NCI-H2029 (cell line): ENCODE measurements around the gene C6orf136.

Experiments used
- DNase-seq: peaks from one replicate; lab custom pipeline; 2025; lab: John Stamatoyannopoulos, UW

The C6orf136 gene

DNA sequence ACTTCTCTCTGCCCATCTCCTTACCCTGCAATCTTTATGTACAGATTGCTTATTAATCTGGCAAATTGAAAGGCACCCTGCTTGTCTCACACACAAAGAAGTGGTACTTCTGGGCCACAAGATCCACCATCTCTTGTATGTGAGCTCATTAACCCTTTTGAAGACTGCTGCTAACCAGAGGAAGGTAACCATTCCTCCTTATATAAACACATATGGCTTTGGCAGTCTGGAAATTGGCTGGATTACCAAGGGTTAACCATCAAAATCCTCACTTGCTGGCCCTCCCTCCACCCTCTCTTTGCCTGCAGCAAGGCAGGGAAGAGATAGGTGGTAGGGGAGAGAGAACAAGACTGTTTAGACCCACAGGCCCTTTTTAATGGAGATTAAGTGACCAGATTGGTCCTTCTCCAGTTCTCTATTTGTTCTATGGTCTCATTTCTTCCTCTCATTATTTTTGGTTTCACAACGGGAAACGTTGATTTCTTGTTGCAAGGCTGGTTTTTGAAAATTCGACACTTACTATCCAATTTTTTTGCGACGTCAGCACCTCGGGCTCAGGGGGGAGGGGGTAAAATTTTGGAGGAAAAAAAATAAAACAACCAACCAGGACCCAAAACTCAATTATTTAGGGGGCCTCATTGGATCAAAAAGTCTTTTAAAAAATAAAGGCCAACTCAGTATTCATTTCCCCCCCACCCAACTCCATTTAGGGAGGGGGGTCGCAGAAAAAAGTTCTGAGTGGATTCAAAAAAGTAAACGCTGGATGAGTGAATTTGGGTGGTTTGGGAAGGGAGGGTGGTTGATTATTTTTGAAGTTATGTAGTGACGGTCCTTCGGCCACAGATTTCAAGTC, 30.7 kb upstream of the C6orf136 start:
- peak; percentile 75 for DNase-seq

- DNase-seq: peak; percentile 99
These were observed 29.9 kb upstream of the C6orf136 start, which contains the start of gene PPP1R10 for GRCh38 chr6:30616811-30617564. Gene PPP1R10 (minus strand): TSS chr6:30617243. CDS start chr6:30609944, 7,299 bp downstream.

DNA sequence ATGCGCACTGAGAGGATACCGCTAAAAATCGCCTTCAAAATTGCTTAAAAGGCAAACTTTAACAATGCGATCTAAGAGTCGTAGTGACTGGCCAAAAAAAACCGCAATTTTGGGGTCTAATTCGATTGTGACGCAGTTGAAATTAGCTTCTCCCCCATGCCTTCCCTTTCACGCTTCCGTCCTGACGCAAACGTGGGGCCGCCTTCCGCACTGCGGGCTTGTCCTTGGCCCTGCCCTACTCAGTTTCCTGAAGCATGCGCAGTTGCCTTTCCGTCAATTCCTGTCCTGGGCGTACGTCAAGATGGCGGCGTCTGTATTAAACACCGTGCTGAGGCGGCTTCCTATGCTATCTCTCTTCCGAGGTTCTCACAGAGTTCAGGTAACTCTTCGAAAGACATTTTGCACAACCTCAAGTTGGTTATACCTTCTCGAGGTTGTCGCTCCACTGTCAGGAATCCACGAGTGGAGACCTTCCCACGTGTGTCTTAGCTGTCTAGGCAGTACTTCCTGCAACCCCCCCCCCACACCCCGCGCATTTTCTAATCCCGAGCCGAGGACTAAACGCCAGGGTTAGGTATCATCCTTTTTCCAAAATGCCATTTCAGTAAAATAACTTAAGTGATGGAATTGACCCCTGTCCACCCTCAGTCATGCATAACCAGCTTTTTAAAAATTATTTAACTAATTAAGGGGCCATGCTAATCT, 29.2 kb upstream of the C6orf136 start, which contains the start of gene MRPS18B:
Gene MRPS18B, plus strand, starts transcription at position 276 of the 705 bp plus-strand sequence. Its CDS starts 26 bp downstream, at position 302.
- DNase-seq: peak; percentile 95

DNA sequence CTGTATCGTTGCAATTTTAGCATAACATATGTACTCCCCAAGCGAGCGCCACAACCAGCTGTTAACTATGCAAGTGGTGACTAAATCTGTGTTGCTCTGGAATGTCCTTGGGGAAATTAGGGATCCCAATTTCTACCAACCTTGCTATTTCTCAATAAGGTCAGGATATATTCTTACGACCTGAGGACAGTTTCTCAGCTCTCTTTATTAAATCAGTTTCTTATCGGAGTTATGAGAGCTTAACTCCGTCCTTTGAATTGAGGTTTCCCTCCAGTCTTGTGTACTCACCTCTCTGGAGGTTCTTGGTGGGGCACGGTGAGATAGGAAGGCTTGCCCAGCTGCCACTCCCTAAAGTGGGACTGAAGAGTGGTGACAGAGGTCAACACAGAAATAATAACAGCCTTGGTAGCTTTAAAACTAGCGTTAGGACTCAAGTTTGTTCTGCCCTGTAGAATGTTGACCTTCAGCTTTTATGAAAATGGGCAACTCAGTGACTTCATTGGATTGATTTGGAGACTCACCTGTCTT, 28.6 kb upstream of the C6orf136 start:
- DNase-seq: no peak

- no peak for DNase-seq
These were observed 27.4 kb upstream of the C6orf136 start for GRCh38 chr6:30619561-30619960.

- no peak for DNase-seq
These were observed 21.4 kb upstream of the C6orf136 start for GRCh38 chr6:30625511-30625910.

DNA sequence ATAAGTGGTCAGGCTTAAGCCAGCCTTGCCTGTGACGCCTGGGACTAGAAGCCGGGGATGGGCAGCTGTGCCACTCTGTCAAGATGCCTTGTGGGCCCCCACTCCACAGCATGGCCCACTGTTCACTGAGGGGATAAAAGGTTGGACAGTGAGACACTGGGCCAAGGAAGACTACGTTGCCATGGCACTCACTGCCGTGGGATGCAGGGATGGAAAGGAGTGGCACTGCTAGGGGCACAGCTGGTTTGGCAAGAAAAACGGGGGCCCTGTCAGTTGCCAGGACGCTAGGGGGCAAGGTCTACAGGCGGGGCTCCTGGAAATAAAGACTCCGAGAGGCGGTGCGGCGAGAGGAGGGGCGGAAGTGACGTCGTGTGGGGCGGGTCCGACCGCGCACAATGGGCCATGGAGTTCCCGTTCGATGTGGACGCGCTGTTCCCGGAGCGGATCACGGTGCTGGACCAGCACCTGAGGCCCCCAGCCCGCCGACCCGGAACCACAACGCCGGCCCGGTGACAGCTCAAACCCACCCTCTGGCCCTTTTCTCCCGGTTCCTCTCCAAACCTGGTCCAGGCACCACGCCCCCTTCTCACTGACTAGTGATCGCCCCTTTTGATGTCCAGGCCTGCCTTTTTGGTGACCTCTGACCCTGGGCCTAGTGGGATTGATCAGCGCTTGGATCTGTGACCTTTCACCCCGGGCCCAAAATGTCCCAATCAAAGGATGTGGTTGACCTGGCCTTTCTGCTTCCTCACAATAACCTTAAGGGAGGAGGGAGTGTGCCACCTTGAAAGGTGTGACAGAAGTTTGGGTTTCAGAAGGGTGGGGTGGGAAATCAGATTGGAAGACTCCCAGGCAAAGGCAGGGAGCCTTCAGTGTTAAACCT, 20.2 kb upstream of the C6orf136 start, which contains the start of gene ATAT1:
Gene ATAT1, plus strand, starts transcription at position 391 of the 883 bp plus-strand sequence.
- DNase-seq: peak; percentile 76

- DNase-seq: no peak
These were observed 11.1 kb upstream of the C6orf136 start for GRCh38 chr6:30635834-30636233.

- DNase-seq: no peak
These were observed 6.5 kb upstream of the C6orf136 start for GRCh38 chr6:30640481-30640880.

DNA sequence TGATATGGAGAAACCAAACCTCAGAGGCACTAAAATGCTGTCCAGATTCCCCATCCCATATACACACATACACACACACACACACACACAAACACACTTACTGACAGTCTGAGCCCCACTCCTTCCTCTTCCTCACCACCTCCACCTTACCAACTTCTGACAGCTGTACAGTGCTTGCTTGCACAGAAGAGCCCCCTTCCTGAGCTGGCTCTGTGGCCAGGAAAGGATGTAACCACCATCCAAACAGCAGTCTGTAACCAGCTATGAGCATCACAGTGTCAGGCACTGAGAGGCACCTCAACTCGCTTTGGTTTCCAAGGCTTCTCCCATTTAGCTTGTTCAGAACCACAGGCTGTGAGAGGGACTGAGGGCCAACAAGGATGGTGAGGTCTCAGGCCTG, 5.9 kb upstream of the C6orf136 start:
- no peak for DNase-seq

GRCh38 chr6:30643656-30644055, 3.3 kb upstream of the C6orf136 start:
- no peak for DNase-seq

GRCh38 chr6:30644769-30645168, 2.2 kb upstream of the C6orf136 start:
- DNase-seq: no peak

DNA sequence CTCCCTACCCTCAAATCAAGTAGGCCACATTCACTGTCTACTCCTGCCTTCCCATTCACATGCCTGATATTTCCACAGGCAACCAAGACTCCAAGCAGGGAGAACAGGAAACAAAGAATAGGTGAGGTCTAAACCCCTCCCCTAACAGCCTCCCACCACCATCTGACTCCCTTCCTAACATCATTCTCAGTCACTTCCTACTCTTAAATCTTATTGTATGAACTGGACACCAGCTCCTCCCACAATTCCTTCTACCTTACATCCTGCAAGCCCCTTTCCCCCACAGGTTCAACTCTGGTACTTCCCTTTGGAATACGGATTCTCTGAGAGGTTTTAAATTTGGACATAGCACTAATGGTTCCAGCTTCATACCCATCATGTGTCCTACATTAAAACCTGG, 944 bp upstream of the C6orf136 start:
- no peak for DNase-seq

- DNase-seq: peak; percentile 86
These were observed 546 bp downstream of the C6orf136 start for GRCh38 chr6:30647242-30648116.

- no peak for DNase-seq
These were observed 4.2 kb downstream of the C6orf136 start for GRCh38 chr6:30651143-30651542.

- no peak for DNase-seq
These were observed 8.1 kb downstream of the C6orf136 start for GRCh38 chr6:30654798-30655742.

GRCh38 chr6:30655743-30656094, 8.8 kb downstream of the C6orf136 start:
- DNase-seq: no peak

DNA sequence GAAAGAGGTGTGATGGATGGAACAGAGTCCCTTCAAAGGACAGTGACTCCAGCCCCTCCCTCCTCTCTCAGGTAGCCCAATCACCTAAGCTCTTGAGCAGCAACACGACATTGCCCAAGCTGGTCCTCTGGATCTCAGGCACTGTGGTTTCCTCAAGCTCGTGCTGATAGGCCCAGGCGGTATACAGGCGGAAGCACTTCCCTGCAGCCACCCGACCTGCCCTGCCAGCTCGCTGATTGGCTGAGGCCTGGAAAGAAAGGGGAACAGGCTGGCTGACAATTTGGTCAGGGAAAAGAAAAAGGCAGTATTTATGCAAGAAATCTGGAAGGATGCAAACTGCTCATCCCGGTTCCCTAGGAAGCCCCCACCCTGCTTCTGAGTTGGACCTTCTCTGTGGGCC, 9.6 kb downstream of the C6orf136 start:
- no peak for DNase-seq

GRCh38 chr6:30657454-30657853, 10.5 kb downstream of the C6orf136 start:
- DNase-seq: no peak
